H1 (cell line): ENCODE data around the gene TMEM243. TPM values are rescaled to one million over a fixed set of nuclear protein-coding genes. Genes with fewer than 3 reads are reported as not detected.

Source experiments
- CTCF ChIA-PET: fragments of 300-600 bp; sonication (Branson Sonifier 250); formaldehyde crosslinking; loops from one replicate; lab custom pipeline; 2021; ENCODE audit not compliant: partially characterized antibody; lab: Charles Lee
- POLR2A ChIA-PET: fragments of 300-600 bp; sonication (Branson Sonifier 250); formaldehyde crosslinking; loops from one replicate; lab custom pipeline; 2021; ENCODE audit warnings: inconsistent platforms; ENCODE audit not compliant: partially characterized antibody; lab: Charles Lee
- DNase-seq, 2 experiments: peaks; one replicate each; pipeline versions ENCODE4 v3.0.0 to v3.0.0-alpha.2; 2010 to 2022; ENCODE audit warnings: low spot score in 2 of 2, low read depth in 1 of 2, mixed read lengths in 1 of 2
- FAIRE-seq: peaks from 2 replicates; lab custom pipeline; 2011; peaks lifted over from hg19 to GRCh38; lab: Jason Lieb, UNC
- H2AFZ ChIP-seq: 2 replicates; pipeline ENCODE4 v1.8.1; 2012; ENCODE audit warnings: low read length, inconsistent platforms
- H2AK5ac ChIP-seq: 2 replicates; pipeline ENCODE4 v1.6.1; 2013; ENCODE audit warnings: low read depth, low read length
- H2BK120ac ChIP-seq: replicated peaks from 2 replicates; pipeline ENCODE3; 2013; ENCODE audit warnings: low read depth, low read length, inconsistent platforms
- H2BK12ac ChIP-seq: 2 replicates; pipeline ENCODE4 v1.6.1; 2013; ENCODE audit warnings: low read depth, low read length
- H2BK15ac ChIP-seq: 2 replicates; pipeline ENCODE4 v1.6.1; 2013; ENCODE audit warnings: low read length
- H2BK20ac ChIP-seq: 2 replicates; pipeline ENCODE4 v1.6.1; 2013; ENCODE audit warnings: low read length
- H2BK5ac ChIP-seq: 2 replicates; pipeline ENCODE4 v1.6.1; 2013; ENCODE audit warnings: low read depth, low read length
- H3K14ac ChIP-seq: 2 replicates; pipeline ENCODE4 v1.6.1; 2013; ENCODE audit warnings: inconsistent platforms; ENCODE audit not compliant: insufficient read length
- H3K18ac ChIP-seq: 2 replicates; pipeline ENCODE4 v1.6.1; 2013; ENCODE audit warnings: low read length; ENCODE audit errors: extremely low read depth
- H3K23ac ChIP-seq: 2 replicates; pipeline ENCODE4 v1.6.1; 2013; ENCODE audit warnings: inconsistent platforms; ENCODE audit not compliant: insufficient read length
- H3K23me2 ChIP-seq: 2 replicates; pipeline ENCODE4 v1.6.1; 2013; ENCODE audit warnings: low read depth, low read length
- H3K27ac ChIP-seq: 2 replicates; pipeline ENCODE4 v1.6.1; 2011; ENCODE audit warnings: low read depth, low read length, inconsistent platforms
- H3K27me3 ChIP-seq, 4 experiments: replicated peaks in 1 of 4; 1 replicate in 1 of 4; 2 replicates in 3 of 4; pipeline versions ENCODE4 v1.6.1 to v1.8.1; 2011 to 2013; ENCODE audit warnings: low read length in 3 of 4, mild to moderate bottlenecking in 3 of 4, inconsistent platforms in 2 of 4, mixed read lengths in 2 of 4, moderate library complexity in 1 of 4; ENCODE audit not compliant: control insufficient read depth in 3 of 4, insufficient read depth in 3 of 4; ENCODE audit errors: extremely low read depth in 1 of 4
- H3K36me3 ChIP-seq, 4 experiments: 2 replicates each; pipeline versions ENCODE4 v1.6.1 to v1.8.1; 2011 to 2013; ENCODE audit warnings: mild to moderate bottlenecking in 4 of 4, low read length in 3 of 4, moderate library complexity in 2 of 4, control low read depth in 1 of 4, inconsistent platforms in 1 of 4; ENCODE audit not compliant: insufficient read depth in 4 of 4, control insufficient read depth in 2 of 4
- H3K4ac ChIP-seq: replicated peaks from 2 replicates; pipeline ENCODE3; 2013; ENCODE audit warnings: low read length, low read depth, mixed read lengths, inconsistent platforms; ENCODE audit not compliant: insufficient read length
- H3K4me1 ChIP-seq, 4 experiments: replicated peaks in 1 of 4; 1 replicate in 1 of 4; 2 replicates in 3 of 4; pipeline versions ENCODE4 v1.6.1 to v1.8.1; 2011 to 2013; ENCODE audit warnings: low read length in 3 of 4, inconsistent platforms in 2 of 4, mixed read lengths in 1 of 4; ENCODE audit not compliant: insufficient read depth in 4 of 4, control insufficient read depth in 3 of 4
- H3K4me2 ChIP-seq, 2 experiments: 2 replicates each; pipeline versions ENCODE4 v1.6.1 to v1.8.1; 2011 to 2013; ENCODE audit warnings: low read depth in 2 of 2, low read length in 2 of 2, control low read depth in 1 of 2, inconsistent platforms in 1 of 2, mild to moderate bottlenecking in 1 of 2; ENCODE audit not compliant: insufficient read depth in 1 of 2
- H3K4me3 ChIP-seq, 4 experiments: fragments of 200-600, 300-600 bp in 1 of 4; sonication (generic), shearing (Covaris generic), sonication (Bioruptor Twin) in 1 of 4; 2 replicates each; pipeline versions ENCODE4 v1.5.1 to v1.8.1; 2011 to 2016; ENCODE audit warnings: low read length in 4 of 4, low read depth in 3 of 4, control low read depth in 2 of 4, inconsistent platforms in 2 of 4, mild to moderate bottlenecking in 2 of 4, mixed read lengths in 1 of 4, moderate library complexity in 1 of 4; ENCODE audit not compliant: insufficient read depth in 2 of 4; ENCODE audit errors: extremely low read depth in 1 of 4
- H3K56ac ChIP-seq: replicated peaks from 2 replicates; pipeline ENCODE3; 2013; ENCODE audit warnings: low read depth, mild to moderate bottlenecking, mixed read lengths, low read length, inconsistent platforms; ENCODE audit not compliant: insufficient read length
- H3K79me1 ChIP-seq: 2 replicates; pipeline ENCODE4 v1.6.1; 2013; ENCODE audit warnings: low read depth, low read length, control low read depth
- H3K79me2 ChIP-seq, 2 experiments: 2 replicates each; pipeline versions ENCODE4 v1.6.1 to v1.8.1; 2012 to 2013; ENCODE audit warnings: low read length in 2 of 2, mild to moderate bottlenecking in 2 of 2, inconsistent platforms in 1 of 2; ENCODE audit not compliant: insufficient read depth in 2 of 2, control insufficient read depth in 1 of 2
- H3K9ac ChIP-seq, 4 experiments: replicated peaks in 1 of 4; 1 replicate in 1 of 4; 2 replicates in 3 of 4; pipeline versions ENCODE4 v1.6.1 to v1.8.1; 2011 to 2013; ENCODE audit warnings: low read depth in 3 of 4, low read length in 3 of 4, control low read depth in 2 of 4, mild to moderate bottlenecking in 2 of 4, moderate library complexity in 2 of 4, inconsistent platforms in 1 of 4; ENCODE audit errors: extremely low read depth in 1 of 4
- H3K9me3 ChIP-seq, 2 experiments: 2 replicates each; pipeline versions ENCODE4 v1.6.1 to v1.8.1; 2012 to 2013; ENCODE audit warnings: mild to moderate bottlenecking in 2 of 2, moderate library complexity in 2 of 2, control low read depth in 1 of 2, inconsistent platforms in 1 of 2, low read depth in 1 of 2, low read length in 1 of 2, mixed read lengths in 1 of 2; ENCODE audit not compliant: insufficient read depth in 2 of 2
- H4K20me1 ChIP-seq, 2 experiments: replicated peaks in 1 of 2; 2 replicates each; pipeline versions ENCODE3 to v1.8.1; 2011 to 2013; ENCODE audit warnings: inconsistent platforms in 2 of 2, low read length in 2 of 2, mild to moderate bottlenecking in 1 of 2; ENCODE audit not compliant: insufficient read depth in 2 of 2, control insufficient read depth in 1 of 2
- H4K5ac ChIP-seq: 2 replicates; pipeline ENCODE4 v1.6.1; 2013; ENCODE audit warnings: low read length, low read depth, mixed read lengths, inconsistent platforms; ENCODE audit not compliant: insufficient read length
- H4K8ac ChIP-seq: 2 replicates; pipeline ENCODE4 v1.8.0; 2013; ENCODE audit warnings: mild to moderate bottlenecking, moderate library complexity, low read length, inconsistent platforms; ENCODE audit not compliant: insufficient read depth; ENCODE audit errors: extremely low read depth
- H4K91ac ChIP-seq: replicated peaks from 2 replicates; pipeline ENCODE3; 2013; ENCODE audit warnings: low read length, mixed read lengths, inconsistent platforms; ENCODE audit not compliant: insufficient read length
- HDAC2 ChIP-seq, 2 experiments: fragments of 300-600 bp in 1 of 2; sonication (generic) in 1 of 2; IDR thresholded peaks; 2 replicates each; pipeline ENCODE4 v1.6.1; 2011 to 2012; ENCODE audit warnings: low read depth in 2 of 2, low read length in 2 of 2, mild to moderate bottlenecking in 2 of 2, moderate library complexity in 2 of 2, borderline replicate concordance in 1 of 2, inconsistent platforms in 1 of 2
- WGBS, 2 experiments: shearing (Covaris generic) in 1 of 2; methylation state at CpG; one replicate each; pipeline versions ENCODE4 v1.1.6 to v1.1.7; 2013 to 2015; ENCODE audit warnings: low lambda C conversion rate in 2 of 2, mixed read lengths in 2 of 2, inconsistent platforms in 1 of 2, low coverage in 1 of 2, missing lambda C conversion rate in 1 of 2; ENCODE audit not compliant: insufficient replicate concordance in 2 of 2, insufficient coverage in 1 of 2, insufficient read length in 1 of 2; ENCODE audit errors: extremely low coverage in 1 of 2, missing lambda C conversion rate in 1 of 2; 5-methylcytosine and 5-hydroxymethylcytosine counted together
- polyA plus RNA-seq, 7 experiments: library from polyadenylated mRNA; depleted of rRNA in 3 of 7; stranded (reverse) in 5 of 7; unstranded in 2 of 7; fragments of >200 nt in 5 of 7; fragments of 200-250 nt in 2 of 7; gene quantifications; 1 replicate in 5 of 7; 2 replicates in 1 of 7; 4 replicates in 1 of 7; pipeline versions ENCODE4 v1.2.1 to v1.2.3, GENCODE V29; 2011 to 2013; ENCODE audit warnings: missing spikeins in 2 of 7, mixed read lengths in 2 of 7
- total RNA-seq: library from RNA; stranded (reverse); fragmentation: NEBNext Ultra II Directional; extraction: Animal tissue kit (Norgen Biotek cat#: 25700); gene quantifications from 2 replicates; pipeline ENCODE4 v1.2.1, GENCODE V29; 2021

Gene TMEM243
- total and polyA plus RNA-seq, 2 of the 8 experiments (the other 6 are each of a cell fraction or from before 2014, with no cell fraction given), result 23.7 to 27.6 TPM

DNA sequence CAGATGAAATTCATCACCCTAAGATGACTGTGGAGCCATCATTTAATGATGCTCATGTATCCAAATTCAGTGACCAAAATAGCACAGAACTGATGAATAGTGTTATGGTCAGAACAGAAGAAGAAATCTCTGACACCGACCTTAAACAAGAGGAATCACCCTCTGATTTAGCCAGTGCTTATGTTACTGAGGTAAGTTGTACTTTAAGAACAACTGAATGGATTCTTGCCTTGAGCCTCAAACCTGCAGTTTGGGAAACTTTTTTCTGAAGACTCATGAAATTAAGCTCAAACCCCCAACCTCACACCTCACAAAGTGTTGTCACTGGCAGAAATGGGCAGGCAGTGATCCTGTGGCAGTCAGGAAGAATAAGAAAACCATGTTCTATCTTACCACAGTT, 25.6 kb downstream of the TMEM243 start:
- Histone ChIP-seq H2BK15ac (no peak overlapping the region), H3K23me2 (no peaks in the 10 kb centered on the region), H4K20me1 (peaks cover 2 to 6% of the 10 kb centered on the region in 2 experiments), H3K27ac (no peak overlapping the region), H3K27me3 (no peaks in the 10 kb centered on the region), H3K4me2 (no peak overlapping the region), H3K9ac (no peak overlapping the region), H4K91ac (no peak overlapping the region), H3K18ac (no peak overlapping the region), H2AK5ac (no peak overlapping the region), H3K79me2 (peaks cover 0 to 2% of the 10 kb centered on the region in 2 experiments; a peak in 1 of 4 replicates), H3K9me3 (no peaks in the 10 kb centered on the region), H2BK5ac (no peak overlapping the region), H3K56ac (no peak overlapping the region), H3K23ac (no peak overlapping the region), H2BK120ac (no peak overlapping the region), H2BK12ac (no peak overlapping the region), H3K4me3 (no peak overlapping the region), H3K4ac (no peak overlapping the region), H4K5ac (no peak overlapping the region), H3K36me3 (peaks cover 18 to 97% (median 73%) of the 10 kb centered on the region in 4 experiments), H3K14ac (no peak overlapping the region), H3K79me1 (no peaks in the 10 kb centered on the region), H2AFZ (no peak overlapping the region), H2BK20ac (no peak overlapping the region), H4K8ac (no peak overlapping the region), H3K4me1 (no peaks in the 10 kb centered on the region)
- DNase-seq (no peak), FAIRE-seq (no peak)
- POLR2A ChIA-PET, result no interaction called here
- 92% methylated on average over 1 of the region's 1 CpG; no CpG with 5 or more reads in 1 of the 2 experiments for WGBS, 2 experiments
- CTCF ChIA-PET, result interaction anchor here (1.1 kb wide), 1 partner anchor 19 kb away, joined by 3 read pairs; no protein-coding TSS in a partner anchor
- no peak for TF ChIP-seq HDAC2 (IDR thresholded peaks at IDR 0.05; ENCODE audit: borderline replicate concordance in 1 of 2, low read depth in 2 of 2, low read length in 2 of 2)
